Measurements from ENCODE around the gene SIRT3. TPM values are rescaled to one million over a fixed set of nuclear protein-coding genes. Genes with fewer than 3 reads are reported as not detected.
"Not testable (repeated sequence)": the region's sequence is repeated elsewhere in the genome, so short reads cannot be mapped to it uniquely, and the experiment has no call there.

SIRT3 gene
- total and polyA plus RNA-seq, 2 experiments from 2014 or later = 11.2 to 23.4 TPM

GRCh38 chr11:269146-269890 is 33.2 kb upstream of the SIRT3 start:
- 75% methylated on average over 21 of the region's 21 CpGs for WGBS (ENCODE audit: low lambda C conversion rate, missing lambda C conversion rate)
- no peaks in the 10 kb centered on the region for H3K9me3 ChIP-seq (ENCODE audit: low read depth)
- H3K79me2 ChIP-seq = no peaks in the 10 kb centered on the region
- no peaks in the 10 kb centered on the region for H3K9me2 ChIP-seq (replicated peaks; ENCODE audit: insufficient read depth)
- no peak for DNase-seq (ENCODE audit: low spot score)
- H3K4me3 ChIP-seq = no peak overlapping the region
- H3K4me1 ChIP-seq (ENCODE audit: insufficient read depth) = peaks cover 7% of the 10 kb centered on the region
- H3K27me3 ChIP-seq = no peaks in the 10 kb centered on the region
- no peak for TF ChIP-seq CTCF (IDR thresholded peaks at IDR 0.05; ENCODE audit: poor library complexity)
- no peak for TF ChIP-seq EZH2 (IDR thresholded peaks at IDR 0.05; ENCODE audit: borderline replicate concordance)
- TF ChIP-seq EZH2phosphoT487 (IDR thresholded peaks at IDR 0.05; ENCODE audit: low read depth, severe bottlenecking, unreplicated experiment) = no peak
- H3K4me2 ChIP-seq = no peak overlapping the region
- no peaks in the 10 kb centered on the region for H4K20me1 ChIP-seq (ENCODE audit: insufficient read depth, poor library complexity, severe bottlenecking)
- no peak overlapping the region for H3K27ac ChIP-seq
- H2AFZ ChIP-seq = no peak overlapping the region
- no peaks in the 10 kb centered on the region for H3K36me3 ChIP-seq (replicated peaks; ENCODE audit: insufficient read depth, low read depth)

- not testable (repeated sequence) for H3K4me1 ChIP-seq (ENCODE audit: insufficient read depth); H3K27ac ChIP-seq; H3K4me2 ChIP-seq; H2AFZ ChIP-seq; H3K9me3 ChIP-seq (ENCODE audit: low read depth); H3K9me2 ChIP-seq (replicated peaks; ENCODE audit: insufficient read depth); H3K36me3 ChIP-seq (replicated peaks; ENCODE audit: insufficient read depth, low read depth); H4K20me1 ChIP-seq (ENCODE audit: insufficient read depth, poor library complexity, severe bottlenecking); H3K4me3 ChIP-seq; H3K79me2 ChIP-seq; H3K27me3 ChIP-seq
- peak; percentile 3 for DNase-seq (ENCODE audit: low spot score)
- 82% methylated on average over 16 of the region's 16 CpGs for WGBS (ENCODE audit: low lambda C conversion rate, missing lambda C conversion rate)
These were observed 32.6 kb upstream of the SIRT3 start for GRCh38 chr11:268716-269145.

GRCh38 chr11:267491-267994 is 31.4 kb upstream of the SIRT3 start:
- 83% methylated on average over 8 of the region's 18 CpGs for WGBS (ENCODE audit: low lambda C conversion rate, missing lambda C conversion rate)
- Histone ChIP-seq H3K36me3 (replicated peaks; ENCODE audit: insufficient read depth, low read depth) (no peaks in the 10 kb centered on the region), H3K4me1 (ENCODE audit: insufficient read depth) (peaks cover 7% of the 10 kb centered on the region), H3K9me2 (replicated peaks; ENCODE audit: insufficient read depth) (no peaks in the 10 kb centered on the region), H4K20me1 (ENCODE audit: insufficient read depth, poor library complexity, severe bottlenecking) (no peaks in the 10 kb centered on the region), H3K4me2 (no peak overlapping the region), H3K79me2 (no peaks in the 10 kb centered on the region), H3K4me3 (no peak overlapping the region), H2AFZ (no peak overlapping the region), H3K27ac (no peak overlapping the region), H3K27me3 (no peaks in the 10 kb centered on the region), H3K9me3 (ENCODE audit: low read depth) (no peaks in the 10 kb centered on the region)
- no peak for DNase-seq (ENCODE audit: low spot score)
- TF ChIP-seq EZH2phosphoT487 (IDR thresholded peaks at IDR 0.05; ENCODE audit: low read depth, severe bottlenecking, unreplicated experiment) (no peak), EZH2 (IDR thresholded peaks at IDR 0.05; ENCODE audit: borderline replicate concordance) (no peak), CTCF (IDR thresholded peaks at IDR 0.05; ENCODE audit: poor library complexity) (no peak)

GRCh38 chr11:266676-267439 is 30.7 kb upstream of the SIRT3 start:
- no peak for TF ChIP-seq CTCF (IDR thresholded peaks at IDR 0.05; ENCODE audit: poor library complexity)
- TF ChIP-seq EZH2 (IDR thresholded peaks at IDR 0.05; ENCODE audit: borderline replicate concordance) = no peak
- TF ChIP-seq EZH2phosphoT487 (IDR thresholded peaks at IDR 0.05; ENCODE audit: low read depth, severe bottlenecking, unreplicated experiment) = no peak
- Histone ChIP-seq H2AFZ (no peak overlapping the region), H3K9me2 (replicated peaks; ENCODE audit: insufficient read depth) (no peaks in the 10 kb centered on the region), H4K20me1 (ENCODE audit: insufficient read depth, poor library complexity, severe bottlenecking) (no peaks in the 10 kb centered on the region), H3K4me2 (no peak overlapping the region), H3K36me3 (replicated peaks; ENCODE audit: insufficient read depth, low read depth) (no peaks in the 10 kb centered on the region), H3K4me3 (no peak overlapping the region), H3K27me3 (no peaks in the 10 kb centered on the region), H3K4me1 (ENCODE audit: insufficient read depth) (peaks cover 7% of the 10 kb centered on the region), H3K9me3 (ENCODE audit: low read depth) (no peaks in the 10 kb centered on the region), H3K79me2 (no peaks in the 10 kb centered on the region), H3K27ac (no peak overlapping the region)
- 94% methylated on average over 5 of the region's 13 CpGs for WGBS (ENCODE audit: low lambda C conversion rate, missing lambda C conversion rate)
- no peak for DNase-seq (ENCODE audit: low spot score)

All from hepatocyte (in vitro differentiated cells).